Superior temporal gyrus (tissue), 1 donor: ENCODE data around the gene CDX1.
"Not testable (repeated sequence)": the region's sequence is repeated elsewhere in the genome, so short reads cannot be mapped to it uniquely, and the experiment has no call there.

Experiments used
- DNase-seq: peaks from one replicate; pipeline ENCODE4 v3.0.0-alpha.2; 2016; ENCODE audit errors: extremely low spot score

CDX1 gene

DNA sequence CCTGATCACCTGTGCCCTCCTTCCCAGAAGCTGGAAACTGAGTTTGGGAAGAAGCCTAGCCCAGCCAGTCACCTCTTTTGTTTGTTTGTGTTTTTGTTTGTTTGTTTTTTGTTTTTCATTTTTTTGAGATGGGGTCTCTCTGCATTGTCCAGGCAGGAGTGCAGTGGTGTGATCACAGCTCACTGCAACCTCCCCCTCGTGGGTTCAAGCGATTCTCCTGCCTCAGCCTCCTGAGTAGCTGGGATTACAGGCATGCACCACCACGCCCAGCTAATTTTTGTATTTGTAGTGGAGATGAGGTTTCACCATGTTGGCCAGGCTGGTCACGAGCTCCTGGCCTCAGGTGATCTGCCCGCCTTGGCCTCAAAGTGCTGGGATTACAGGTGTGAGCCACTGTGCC, 67.1 kb downstream of the CDX1 start:
- not testable (repeated sequence) for DNase-seq
